Fibroblast of skin of back (primary cell): ENCODE results near the gene VWA3A. TPM values are rescaled to one million over a fixed set of nuclear protein-coding genes. Genes with fewer than 3 reads are reported as not detected.
"Not testable (repeated sequence)": the region's sequence is repeated elsewhere in the genome, so short reads cannot be mapped to it uniquely, and the experiment has no call there.

ENCODE experiments used
- DNase-seq: peaks from one replicate; pipeline ENCODE4 v3.0.0-alpha.2; 2013
- polyA plus RNA-seq, 2 experiments: library from polyadenylated mRNA; unstranded; fragments of 120-200 nt; gene quantifications; one replicate each; pipeline ENCODE4 v1.2.1, GENCODE V29; 2013; ENCODE audit not compliant: insufficient read length in 2 of 2

The VWA3A gene, protein sequence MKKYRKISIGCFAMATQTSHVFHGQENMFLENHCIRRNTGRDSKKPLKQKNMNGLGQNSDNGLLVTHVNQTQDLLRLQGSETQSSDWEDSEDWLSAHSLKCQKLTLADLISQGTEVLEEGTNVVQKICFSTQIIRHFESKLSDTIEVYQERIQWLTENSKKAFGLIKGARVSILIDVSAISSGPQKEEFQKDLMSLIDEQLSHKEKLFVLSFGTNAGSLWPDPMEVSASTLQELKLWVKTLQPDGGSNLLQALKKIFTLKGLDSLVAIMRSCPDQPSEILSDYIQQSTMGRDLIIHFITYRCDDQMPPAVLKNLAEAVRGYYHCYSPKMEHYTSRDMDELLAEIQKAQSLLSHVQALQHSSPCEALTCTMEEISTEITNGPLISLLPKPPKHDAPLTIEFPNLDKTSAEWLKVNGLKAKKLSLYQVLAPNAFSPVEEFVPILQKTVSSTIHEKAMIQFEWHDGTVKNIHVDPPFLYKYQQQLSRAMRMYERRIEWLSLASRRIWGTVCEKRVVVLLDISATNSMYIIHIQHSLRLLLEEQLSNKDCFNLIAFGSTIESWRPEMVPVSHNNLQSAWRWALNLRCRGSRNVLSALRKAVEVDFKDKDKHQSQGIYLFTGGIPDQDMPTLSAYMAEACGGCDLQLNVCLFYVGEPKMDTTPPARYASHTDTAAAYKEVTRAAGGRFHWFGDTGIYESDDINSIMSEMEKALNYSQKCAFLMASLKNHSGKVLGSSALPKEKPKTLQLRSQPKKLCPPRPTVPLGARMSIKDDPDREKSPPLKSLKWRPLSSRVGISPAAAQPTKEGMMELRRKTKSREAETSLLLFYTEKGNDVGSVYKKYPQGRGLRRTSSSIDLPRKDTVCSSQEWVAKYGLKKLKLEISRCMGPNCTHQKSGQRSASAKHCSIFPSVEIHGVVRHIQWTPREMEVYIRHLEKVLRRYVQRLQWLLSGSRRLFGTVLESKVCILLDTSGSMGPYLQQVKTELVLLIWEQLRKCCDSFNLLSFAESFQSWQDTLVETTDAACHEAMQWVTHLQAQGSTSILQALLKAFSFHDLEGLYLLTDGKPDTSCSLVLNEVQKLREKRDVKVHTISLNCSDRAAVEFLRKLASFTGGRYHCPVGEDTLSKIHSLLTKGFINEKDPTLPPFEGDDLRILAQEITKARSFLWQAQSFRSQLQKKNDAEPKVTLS
- polyA plus RNA-seq (2013, experiment 1 of 2; ENCODE audit: insufficient read length) = not detected
- polyA plus RNA-seq (2013, experiment 2 of 2; ENCODE audit: insufficient read length) = not detected

GRCh38 chr16:22092143-22092933, at the start of gene VWA3A:
TSS of gene VWA3A (plus strand) at chr16:22092541. CDS start at chr16:22092638, 97 bp downstream.
- DNase-seq = peak; percentile 54

DNA sequence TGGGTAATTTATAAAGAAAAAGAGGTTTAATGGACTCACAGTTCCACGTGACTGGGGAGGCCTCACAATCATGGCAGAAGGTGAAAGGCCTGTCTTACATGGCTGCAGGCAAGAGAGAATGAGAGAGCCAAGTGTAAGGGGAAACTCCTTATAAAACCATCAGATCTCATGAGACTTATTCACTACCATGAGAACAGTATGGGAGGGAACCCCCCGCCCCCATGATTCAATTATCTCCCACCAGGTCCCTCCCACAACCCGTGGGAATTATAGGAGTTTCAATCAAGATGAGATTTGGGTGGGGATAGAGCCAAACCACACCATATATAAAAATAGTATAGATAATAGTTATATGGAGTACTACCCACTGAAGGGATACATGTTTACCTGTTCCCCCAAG, 48.5 kb upstream of the VWA3A start:
- DNase-seq = not testable (repeated sequence)

DNA sequence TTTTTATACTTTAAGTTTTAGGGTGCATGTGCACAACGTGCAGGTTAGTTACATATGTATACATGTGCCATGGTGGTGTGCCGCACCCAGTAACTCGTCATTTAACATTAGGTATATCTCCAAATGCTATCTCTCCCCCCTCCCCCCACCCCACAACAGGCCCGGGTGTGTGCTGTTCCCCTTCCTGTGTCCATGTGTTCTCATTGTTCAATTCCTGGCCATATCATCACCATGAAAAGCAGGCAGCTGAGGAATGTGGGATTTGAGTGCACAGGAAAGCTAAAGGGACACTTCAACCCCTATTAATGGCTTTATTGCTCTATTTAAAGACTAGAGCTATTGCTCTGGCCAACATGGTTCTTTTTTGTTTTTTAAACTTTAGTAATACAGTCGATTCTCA, 46.5 kb upstream of the VWA3A start:
- not testable (repeated sequence) for DNase-seq

DNA sequence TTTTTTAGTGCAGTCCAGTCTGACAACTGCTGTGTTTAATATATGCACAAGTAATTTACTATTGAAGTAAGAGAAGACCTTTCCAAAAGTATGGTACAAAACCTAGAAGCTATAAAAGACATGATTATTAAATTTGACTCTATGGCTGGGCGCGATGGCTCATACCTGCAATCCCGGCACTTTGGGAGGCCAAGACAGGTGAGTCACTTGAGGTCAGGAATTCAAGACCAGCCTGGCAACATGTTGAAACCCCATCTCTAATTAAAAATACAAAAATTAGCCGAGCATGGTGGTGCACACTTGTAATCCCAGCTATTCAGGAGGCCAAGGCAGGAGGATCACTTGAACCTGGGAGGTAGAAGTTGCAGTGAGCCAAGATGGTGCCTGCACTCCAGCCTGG, 41.4 kb upstream of the VWA3A start:
- DNase-seq = no peak

DNA sequence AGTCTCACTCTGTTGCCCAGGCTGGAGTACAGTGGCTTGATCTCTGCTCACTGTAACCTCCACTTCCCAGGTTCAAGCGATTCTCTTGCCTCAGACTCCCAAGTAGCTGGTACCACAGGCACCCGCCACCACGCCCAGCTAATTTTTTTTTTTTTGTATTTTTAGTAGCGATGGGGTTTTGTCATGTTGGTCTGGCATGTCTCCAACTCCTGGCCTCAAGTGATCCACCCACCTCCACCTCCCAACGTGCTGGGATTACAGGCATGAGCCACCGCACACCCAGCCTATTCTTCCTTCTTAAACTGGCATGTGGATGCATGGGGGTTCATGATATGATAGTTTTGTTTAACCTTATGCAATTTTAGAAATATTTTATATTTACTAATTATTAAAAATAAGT, 39.4 kb upstream of the VWA3A start:
- no peak for DNase-seq

DNA sequence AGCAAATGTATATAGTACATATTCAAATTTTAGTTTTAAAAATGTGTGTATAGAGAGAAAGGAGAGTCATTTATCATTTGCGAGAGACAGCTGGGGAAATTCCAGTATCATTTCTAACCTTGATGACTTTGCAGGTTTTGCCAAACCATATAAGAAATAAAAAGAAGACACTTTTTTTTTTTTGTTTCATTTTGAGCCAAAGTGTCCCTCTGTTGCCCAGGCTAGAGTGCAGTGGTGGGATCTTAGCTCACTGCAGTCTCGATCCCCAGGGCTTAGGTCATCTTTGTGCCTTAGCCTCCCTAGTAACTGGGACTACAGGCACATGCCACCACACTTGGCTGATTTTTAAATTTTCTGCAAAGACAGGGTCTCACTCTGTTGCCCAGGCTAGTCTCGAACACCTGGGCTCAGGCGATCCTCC, 38.4 kb upstream of the VWA3A start:
- no peak for DNase-seq

- DNase-seq = no peak
Observed at GRCh38 chr16:22054847-22055590, 37.3 kb upstream of the VWA3A start.

DNA sequence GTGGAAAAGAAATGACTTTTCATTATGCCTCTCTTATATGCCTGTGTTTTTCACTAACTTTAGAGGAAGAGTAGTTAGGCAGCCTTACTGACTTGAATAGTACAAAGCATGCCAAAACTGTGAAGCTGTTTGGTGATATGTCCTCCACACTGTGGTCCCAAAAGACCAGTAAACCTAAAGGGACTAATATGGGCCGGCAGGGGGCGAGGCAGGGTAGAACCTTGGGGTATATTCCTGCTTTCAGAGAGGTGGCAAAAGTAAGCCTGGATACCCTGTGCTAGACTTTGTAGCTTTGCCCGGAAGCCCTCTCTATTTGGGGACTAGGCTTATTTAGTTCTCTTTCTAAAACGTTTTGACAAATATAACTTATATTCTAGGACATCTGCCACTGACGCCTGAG, 36.5 kb upstream of the VWA3A start:
- DNase-seq = no peak

DNA sequence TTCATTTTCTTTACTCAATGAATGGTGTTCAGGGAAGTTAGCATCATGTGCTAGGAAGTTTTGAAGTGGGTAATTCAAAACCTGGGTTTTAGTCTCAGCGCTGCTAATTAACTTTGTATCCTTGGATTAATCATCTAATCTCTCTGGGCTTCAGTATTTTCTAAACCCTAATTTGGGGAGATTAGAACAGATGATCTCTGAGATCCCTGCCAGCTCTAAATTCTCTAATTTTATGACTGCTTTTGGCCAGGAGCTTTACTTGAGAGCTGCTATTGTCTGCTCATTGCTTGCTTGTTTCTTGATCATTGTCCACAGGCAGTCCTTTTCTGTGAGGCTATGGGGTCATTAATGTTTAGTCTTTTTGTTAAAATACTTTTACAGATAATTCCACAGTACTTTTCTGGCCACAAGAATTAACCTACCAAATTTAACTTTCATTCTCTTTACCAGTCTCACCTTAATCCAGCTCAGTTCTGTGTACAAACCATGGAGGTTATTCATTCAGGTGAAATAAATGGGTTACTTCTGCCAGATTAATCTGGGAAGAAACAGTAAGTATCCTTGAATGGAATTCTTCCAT, 28.4 kb upstream of the VWA3A start:
- DNase-seq = no peak

DNA sequence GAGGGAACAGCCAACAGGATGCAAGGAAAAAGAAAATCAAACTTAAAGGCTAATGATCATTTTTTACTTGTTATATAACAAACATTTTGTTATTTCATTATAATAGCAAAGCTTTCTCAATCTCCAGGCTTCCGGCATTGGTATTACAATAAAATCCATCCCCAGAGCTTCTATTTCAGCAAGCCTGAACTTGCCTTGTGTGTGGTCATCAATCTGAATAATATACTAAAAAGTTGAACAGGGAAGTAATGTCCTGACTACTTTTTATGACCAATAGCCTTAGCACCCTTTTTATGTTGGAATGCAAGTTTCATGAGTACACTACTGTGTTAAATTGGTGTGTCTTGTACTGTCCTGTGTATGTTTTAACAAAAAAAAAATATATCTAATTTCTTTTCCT, 27.1 kb upstream of the VWA3A start:
- DNase-seq = no peak

GRCh38 chr16:22070361-22071330, 21.7 kb upstream of the VWA3A start:
- DNase-seq = no peak

DNA sequence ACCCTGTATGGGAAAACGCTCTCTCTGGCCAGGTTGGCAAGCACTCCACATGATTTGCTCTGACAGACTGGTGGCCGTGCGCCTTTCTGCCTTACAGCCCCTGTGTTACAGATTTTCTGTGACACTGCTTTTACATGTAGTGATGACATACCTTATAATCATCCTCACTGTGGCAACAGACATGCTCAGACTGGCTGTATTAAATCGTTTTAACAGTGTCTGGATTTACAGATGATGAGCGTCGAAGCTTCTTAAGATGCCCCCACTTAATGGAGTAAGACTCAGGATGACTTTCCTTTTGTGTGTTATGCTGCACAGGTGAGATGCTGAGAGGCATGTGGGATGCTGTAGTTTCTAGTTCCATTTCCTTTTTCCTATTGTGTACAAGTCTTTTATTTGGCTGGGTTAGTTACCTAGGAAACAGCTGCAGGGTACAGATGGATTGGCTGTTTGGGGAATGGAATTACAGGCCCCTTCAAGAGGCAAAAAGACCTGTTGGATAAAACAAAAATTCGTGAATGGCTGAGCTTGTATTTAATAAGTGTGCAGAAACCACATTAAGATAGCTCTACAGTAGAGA, 20.9 kb upstream of the VWA3A start:
- DNase-seq = no peak

- no peak for DNase-seq
Observed at GRCh38 chr16:22073350-22073749, 19.0 kb upstream of the VWA3A start.

DNA sequence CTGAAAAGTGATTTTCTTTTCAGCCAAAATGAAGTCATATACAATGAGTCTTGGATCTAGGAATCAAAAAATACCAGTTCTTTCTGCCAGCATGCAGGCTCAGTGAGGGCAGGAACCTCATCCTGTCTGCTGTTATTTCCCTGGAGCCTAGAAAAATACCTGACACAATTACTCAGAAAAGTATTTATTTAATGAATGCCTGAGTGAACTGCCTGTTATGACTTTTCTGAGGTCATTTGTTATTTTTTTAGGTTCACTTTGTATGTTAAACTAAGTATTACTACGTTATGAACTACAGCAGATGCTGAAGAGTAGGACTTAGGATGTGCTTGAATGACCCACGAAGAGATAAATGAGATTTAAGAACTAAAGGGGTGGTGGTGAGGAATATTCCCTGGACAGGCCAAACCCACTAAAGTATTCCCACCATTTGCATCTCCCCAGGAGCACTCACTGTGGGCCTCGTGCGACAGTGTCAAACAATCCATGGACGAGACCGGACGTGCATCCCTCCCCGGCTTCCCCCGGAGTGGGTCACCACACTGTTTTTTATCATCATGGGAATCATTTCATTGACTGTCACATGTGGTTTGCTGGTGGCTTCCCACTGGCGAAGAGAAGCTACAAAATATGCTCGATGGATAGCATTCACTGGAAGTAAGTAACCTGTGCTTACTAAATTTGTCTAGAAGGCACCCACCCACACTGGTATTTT, 17.1 kb upstream of the VWA3A start:
- DNase-seq = peak; percentile 72

GRCh38 chr16:22075776-22076175, 16.6 kb upstream of the VWA3A start:
- no peak for DNase-seq

GRCh38 chr16:22077700-22078313, 14.5 kb upstream of the VWA3A start:
- DNase-seq = peak; percentile 49

- no peak for DNase-seq
Observed at GRCh38 chr16:22078656-22079055, 13.7 kb upstream of the VWA3A start.

- no peak for DNase-seq
Observed at GRCh38 chr16:22081050-22081449, 11.3 kb upstream of the VWA3A start.
